ENCODE data around the gene TP53I11.

GRCh38 chr11:44944181-44944852, 6.4 kb downstream of the TP53I11 start:
- TF ChIP-seq, protein P1, sequence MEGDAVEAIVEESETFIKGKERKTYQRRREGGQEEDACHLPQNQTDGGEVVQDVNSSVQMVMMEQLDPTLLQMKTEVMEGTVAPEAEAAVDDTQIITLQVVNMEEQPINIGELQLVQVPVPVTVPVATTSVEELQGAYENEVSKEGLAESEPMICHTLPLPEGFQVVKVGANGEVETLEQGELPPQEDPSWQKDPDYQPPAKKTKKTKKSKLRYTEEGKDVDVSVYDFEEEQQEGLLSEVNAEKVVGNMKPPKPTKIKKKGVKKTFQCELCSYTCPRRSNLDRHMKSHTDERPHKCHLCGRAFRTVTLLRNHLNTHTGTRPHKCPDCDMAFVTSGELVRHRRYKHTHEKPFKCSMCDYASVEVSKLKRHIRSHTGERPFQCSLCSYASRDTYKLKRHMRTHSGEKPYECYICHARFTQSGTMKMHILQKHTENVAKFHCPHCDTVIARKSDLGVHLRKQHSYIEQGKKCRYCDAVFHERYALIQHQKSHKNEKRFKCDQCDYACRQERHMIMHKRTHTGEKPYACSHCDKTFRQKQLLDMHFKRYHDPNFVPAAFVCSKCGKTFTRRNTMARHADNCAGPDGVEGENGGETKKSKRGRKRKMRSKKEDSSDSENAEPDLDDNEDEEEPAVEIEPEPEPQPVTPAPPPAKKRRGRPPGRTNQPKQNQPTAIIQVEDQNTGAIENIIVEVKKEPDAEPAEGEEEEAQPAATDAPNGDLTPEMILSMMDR (IDR thresholded peaks at IDR 0.05 in 4 of 5, conservative IDR thresholded peaks at IDR 0.05 in 1 of 5), result no peak
- no peak for TF ChIP-seq POLR2A (IDR thresholded peaks at IDR 0.05)

All from gastrocnemius medialis (tissue), 4 donors.